HepG2 (cell line): ENCODE results near the gene UBC. TPM values are rescaled to one million over a fixed set of nuclear protein-coding genes. Genes with fewer than 3 reads are reported as not detected.
A peak's percentile ranks its signal among the peaks of the same experiment; 100 is the strongest.

Experiments
- ARID3A ChIP-seq: IDR thresholded peaks from 2 replicates; pipeline ENCODE4 v1.6.1; 2012; ENCODE audit warnings: low read depth, low read length, improper control_type of control experiment
- BCL6 ChIP-seq: IDR thresholded peaks from 2 replicates; pipeline ENCODE4 v1.6.1; 2016; ENCODE audit warnings: missing genetic modification reagents, missing compliant biosample characterization
- CSRNP2 ChIP-seq: sonication (generic); formaldehyde crosslinking; conservative IDR thresholded peaks from 2 replicates; pipeline ENCODE4 v1.8.0; 2022; ENCODE audit warnings: low read depth, missing genetic modification reagents
- KIAA2018 ChIP-seq: sonication (generic); formaldehyde crosslinking; IDR thresholded peaks from 2 replicates; pipeline ENCODE4 v1.5.0; 2020; ENCODE audit warnings: mild to moderate bottlenecking, missing genetic modification reagents, borderline replicate concordance
- MEF2D ChIP-seq: sonication (generic); formaldehyde crosslinking; IDR thresholded peaks from 2 replicates; pipeline ENCODE4 v1.5.1; 2020; ENCODE audit warnings: mild to moderate bottlenecking, missing genetic modification reagents
- NFRKB ChIP-seq: fragments of 450-650 bp; IDR thresholded peaks from 2 replicates; pipeline ENCODE4 v1.6.1; 2017
- ZNF382 ChIP-seq: sonication (generic); formaldehyde crosslinking; IDR thresholded peaks from 2 replicates; pipeline ENCODE4 v1.5.0; 2020; ENCODE audit warnings: missing genetic modification reagents, mild to moderate bottlenecking, borderline replicate concordance
- ZNF414 ChIP-seq: sonication (generic); formaldehyde crosslinking; IDR thresholded peaks from 2 replicates; pipeline ENCODE4 v1.5.0; 2020; ENCODE audit warnings: missing genetic modification reagents
- polyA plus RNA-seq, 8 experiments: library from polyadenylated mRNA; depleted of rRNA in 3 of 8; stranded (reverse) in 7 of 8; unstranded in 1 of 8; fragments of >200 nt; fragmentation: Illumina TruSeq in 4 of 8; extraction: Trizol in 4 of 8; gene quantifications; 2 replicates each; pipeline versions ENCODE4 v1.2.1 to v1.2.3, GENCODE V29; 2011 to 2016; ENCODE audit warnings: low read depth in 4 of 8, missing spikeins in 1 of 8, mixed read lengths in 1 of 8; ENCODE audit not compliant: insufficient read depth in 1 of 8
- total RNA-seq, 5 experiments: library from RNA; depleted of rRNA; stranded (reverse); fragments of >200 nt; fragmentation: Illumina TruSeq; extraction: Trizol; gene quantifications; 2 replicates each; pipeline ENCODE4 v1.2.3, GENCODE V29; 2016; ENCODE audit warnings: low read depth in 1 of 5

Gene UBC
- total and polyA plus RNA-seq, 2 of the 13 experiments (the other 11 are each of a cell fraction or from before 2014, with no cell fraction given), result 805 to 1,432 TPM

DNA sequence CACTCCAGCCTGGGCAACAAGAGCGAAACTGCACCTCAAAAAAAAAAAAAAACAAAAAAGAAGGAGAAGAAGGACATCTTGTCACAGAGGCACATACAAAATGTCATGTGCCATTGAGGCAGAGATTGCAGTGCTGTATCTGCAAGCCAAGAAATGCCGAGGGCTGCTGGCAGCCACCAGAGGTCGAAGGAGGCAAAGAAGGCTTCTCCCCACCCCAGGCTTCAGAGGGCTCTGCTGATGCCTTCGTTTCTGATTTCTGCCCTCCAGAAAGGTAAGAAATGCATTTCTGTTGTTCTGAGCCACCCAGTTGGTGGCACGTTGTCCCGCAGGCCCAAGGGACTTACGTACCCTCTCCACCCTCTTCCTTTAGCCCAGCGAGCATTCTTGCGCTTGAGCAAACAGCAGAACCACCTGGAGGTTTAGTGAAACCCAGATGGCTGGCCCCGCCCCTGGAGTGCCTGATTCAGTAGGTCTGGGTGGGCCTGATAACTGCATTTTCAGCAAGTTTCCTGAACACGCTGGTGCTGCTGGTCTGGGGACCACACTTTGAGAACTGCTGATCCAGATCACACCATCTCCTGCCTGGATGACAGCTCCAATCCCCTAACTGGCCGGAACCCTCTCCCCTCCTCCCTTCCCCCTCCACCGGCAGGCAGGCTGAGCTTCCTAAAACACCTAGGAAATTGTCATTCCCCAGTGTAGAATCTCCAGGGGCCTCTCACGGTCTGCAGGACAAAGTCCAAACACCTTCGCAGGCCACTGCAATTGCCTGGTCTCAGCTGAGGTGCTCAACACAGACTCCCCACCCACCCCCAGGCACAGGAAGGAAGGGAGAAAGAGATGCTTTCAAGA is 29.6 kb downstream of the UBC start (continued):
- no peak for TF ChIP-seq ZNF414 (CRISPR knock-in tag)
- TF ChIP-seq ARID3A, result 0 out of 2 replicates have a peak, but pooled peaks have one; percentile 13
- TF ChIP-seq BCL6 (CRISPR knock-in tag), result peak; percentile 48
- TF ChIP-seq ZNF382 (CRISPR knock-in tag), result no peak
- TF ChIP-seq NFRKB, result no peak
- TF ChIP-seq KIAA2018 (CRISPR knock-in tag), result no peak
- no peak; the same call in 1 of the 2 replicates for TF ChIP-seq MEF2D
- TF ChIP-seq CSRNP2 (CRISPR knock-in tag), result no peak
